Right lobe of liver (tissue), 4 donors: ENCODE measurements around the gene UBTD2.

Experiments
- POLR2A ChIP-seq: fragments of 450-650 bp; IDR thresholded peaks from one replicate; pipeline ENCODE4 v1.6.1; 2017; ENCODE audit warnings: antibody characterized with exemption, mild to moderate bottlenecking
- TF ChIP-seq, protein P1 (sequence below), 4 donors: fragments of 200-600 bp in 3 of 4; fragments of 450-650 bp in 1 of 4; IDR thresholded peaks; one replicate each; pipeline versions ENCODE4 v1.5.1 to v1.8.0; 2016 to 2022; ENCODE audit warnings: antibody characterized with exemption in 4 of 4, mild to moderate bottlenecking in 2 of 4
- donor health status: DM: no; HTN: no; CAD: no.
- donor health status: DM: no; HTN: no; CAD: no.
- donor health status: DM: no; HTN: yes; CAD: no.

DNA sequence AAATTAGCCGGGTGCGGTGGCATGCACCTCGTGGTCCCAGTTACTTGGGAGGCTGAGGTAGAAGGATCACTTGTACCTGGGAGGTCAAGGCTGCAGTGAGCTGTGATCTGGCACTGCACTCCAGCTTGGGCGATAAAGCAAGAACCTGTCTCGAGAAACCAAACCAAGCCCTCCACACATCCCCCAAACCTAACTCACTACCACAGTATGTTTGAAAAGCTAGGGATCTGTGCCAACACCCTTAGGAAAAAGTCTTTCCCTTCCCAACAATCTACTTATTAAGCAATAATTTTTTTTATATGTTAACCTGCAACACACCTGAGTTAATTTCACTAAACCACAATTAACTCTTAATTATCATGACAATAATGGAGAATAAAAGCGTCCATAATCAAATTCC lies 2.2 kb downstream of the UBTD2 start:
- TF ChIP-seq, protein P1, sequence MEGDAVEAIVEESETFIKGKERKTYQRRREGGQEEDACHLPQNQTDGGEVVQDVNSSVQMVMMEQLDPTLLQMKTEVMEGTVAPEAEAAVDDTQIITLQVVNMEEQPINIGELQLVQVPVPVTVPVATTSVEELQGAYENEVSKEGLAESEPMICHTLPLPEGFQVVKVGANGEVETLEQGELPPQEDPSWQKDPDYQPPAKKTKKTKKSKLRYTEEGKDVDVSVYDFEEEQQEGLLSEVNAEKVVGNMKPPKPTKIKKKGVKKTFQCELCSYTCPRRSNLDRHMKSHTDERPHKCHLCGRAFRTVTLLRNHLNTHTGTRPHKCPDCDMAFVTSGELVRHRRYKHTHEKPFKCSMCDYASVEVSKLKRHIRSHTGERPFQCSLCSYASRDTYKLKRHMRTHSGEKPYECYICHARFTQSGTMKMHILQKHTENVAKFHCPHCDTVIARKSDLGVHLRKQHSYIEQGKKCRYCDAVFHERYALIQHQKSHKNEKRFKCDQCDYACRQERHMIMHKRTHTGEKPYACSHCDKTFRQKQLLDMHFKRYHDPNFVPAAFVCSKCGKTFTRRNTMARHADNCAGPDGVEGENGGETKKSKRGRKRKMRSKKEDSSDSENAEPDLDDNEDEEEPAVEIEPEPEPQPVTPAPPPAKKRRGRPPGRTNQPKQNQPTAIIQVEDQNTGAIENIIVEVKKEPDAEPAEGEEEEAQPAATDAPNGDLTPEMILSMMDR (IDR thresholded peaks at IDR 0.05) = no peak
- TF ChIP-seq POLR2A = no peak
